Measurements from ENCODE around the gene ASNSD1.
"Not testable (repeated sequence)": the region's sequence is repeated elsewhere in the genome, so short reads cannot be mapped to it uniquely, and the experiment has no call there.

The ASNSD1 gene

DNA sequence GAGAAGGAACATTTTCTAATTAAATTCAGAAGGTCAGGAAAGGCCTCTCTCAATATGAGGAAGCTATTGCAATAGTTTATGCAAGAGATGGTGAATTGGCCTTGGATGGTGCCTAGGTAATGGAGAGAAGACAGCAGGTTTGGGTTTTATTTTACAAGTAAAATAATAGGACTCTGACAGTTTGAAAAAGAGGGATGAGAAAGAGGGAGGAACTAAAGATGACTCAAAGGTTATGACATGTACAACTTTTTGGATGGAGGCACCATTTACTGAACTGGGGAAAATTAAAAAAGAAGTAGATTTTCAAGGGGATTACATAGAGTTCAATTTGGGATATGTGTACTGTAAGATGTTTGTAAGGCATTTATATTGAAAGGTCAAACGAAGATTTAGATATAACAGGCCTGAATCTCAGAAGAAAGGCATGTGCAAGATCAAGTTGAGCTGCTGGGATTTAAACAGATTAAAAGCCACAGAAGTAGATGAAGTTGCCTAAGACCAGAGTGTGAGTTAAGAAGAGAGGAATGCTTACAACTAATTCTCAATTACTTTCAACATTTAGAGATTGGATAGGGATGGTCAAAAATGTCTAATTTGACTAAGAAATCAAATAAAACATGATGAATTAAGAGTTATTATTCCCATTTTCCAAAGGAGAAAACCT, 12.3 kb upstream of the ASNSD1 start:
- no peak for DNase-seq

DNA sequence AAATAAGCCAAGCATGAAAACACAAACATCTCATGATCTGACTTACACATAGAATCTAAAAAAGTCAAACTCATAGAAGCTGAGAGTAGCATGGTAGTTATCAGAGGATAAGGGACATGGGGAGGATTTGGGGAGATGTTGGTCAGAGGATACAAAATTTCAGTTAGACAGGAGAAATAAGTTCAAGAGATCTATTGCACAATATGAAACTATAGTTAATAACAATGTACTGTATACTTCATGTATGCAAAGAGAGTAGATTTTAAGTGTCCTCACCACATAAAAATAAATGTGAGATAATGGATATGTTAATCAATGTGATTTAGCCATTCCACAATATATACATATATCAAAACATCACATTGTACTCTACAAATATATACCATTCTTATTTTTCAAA, 10.0 kb upstream of the ASNSD1 start:
- no peak for DNase-seq

DNA sequence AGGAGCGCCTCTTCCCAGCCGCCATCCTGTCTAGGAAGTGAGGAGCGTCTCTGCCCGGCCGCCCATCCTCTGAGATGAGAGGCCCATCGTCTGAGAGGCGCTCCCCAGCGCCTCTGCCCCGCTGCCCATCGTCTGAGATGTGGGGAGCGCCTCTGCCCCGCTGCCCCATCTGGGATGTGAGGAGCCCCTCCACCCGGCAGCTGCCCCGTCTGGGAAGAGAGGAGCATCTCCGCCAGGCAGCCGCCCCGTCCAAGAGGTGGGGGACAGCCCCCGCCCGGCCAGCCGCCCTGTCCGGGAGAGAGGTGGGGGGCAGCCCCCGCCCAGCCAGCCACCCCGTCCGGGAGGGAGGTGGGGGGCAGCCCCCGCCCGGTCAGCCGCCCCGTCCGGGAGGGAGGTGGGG, 7.8 kb upstream of the ASNSD1 start:
- DNase-seq: not testable (repeated sequence)

DNA sequence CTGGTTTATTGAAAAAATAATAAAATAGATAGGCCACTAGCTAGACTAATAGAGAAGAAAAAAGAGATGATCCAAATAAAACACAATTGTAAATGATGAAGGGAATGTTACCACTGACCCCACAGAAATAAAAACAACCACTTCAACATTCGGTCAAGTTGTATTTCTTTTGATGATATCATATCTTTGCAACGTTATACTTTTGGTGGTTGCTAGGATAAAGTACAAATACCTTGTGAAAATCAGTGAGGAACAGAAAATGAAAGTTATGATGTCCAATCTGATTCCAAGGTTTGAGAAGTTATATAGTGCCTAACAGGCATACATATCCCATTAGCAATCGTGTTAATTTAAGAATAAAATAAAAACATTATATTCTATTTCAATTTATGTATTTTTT, 6.6 kb upstream of the ASNSD1 start:
- no peak for DNase-seq

DNA sequence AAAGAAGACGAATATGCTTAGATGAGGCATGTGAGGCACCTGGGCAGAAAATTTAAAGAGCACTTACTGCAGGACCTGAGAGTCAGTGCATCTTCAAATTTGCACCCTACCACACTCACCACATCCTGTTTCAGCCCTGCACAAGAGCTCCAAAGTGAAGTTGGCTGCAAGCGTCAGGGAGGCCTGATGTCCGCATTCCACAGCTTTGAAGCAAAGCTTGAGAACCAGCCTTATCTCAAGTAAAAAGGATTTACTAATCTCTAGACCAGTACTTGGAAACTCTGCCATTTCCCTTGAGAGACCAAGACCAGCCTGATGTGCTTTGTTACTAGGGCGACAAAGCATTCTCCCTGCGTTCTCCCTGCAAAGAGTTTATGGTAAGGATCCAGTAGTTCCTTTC, 3.4 kb upstream of the ASNSD1 start:
- DNase-seq: no peak

DNA sequence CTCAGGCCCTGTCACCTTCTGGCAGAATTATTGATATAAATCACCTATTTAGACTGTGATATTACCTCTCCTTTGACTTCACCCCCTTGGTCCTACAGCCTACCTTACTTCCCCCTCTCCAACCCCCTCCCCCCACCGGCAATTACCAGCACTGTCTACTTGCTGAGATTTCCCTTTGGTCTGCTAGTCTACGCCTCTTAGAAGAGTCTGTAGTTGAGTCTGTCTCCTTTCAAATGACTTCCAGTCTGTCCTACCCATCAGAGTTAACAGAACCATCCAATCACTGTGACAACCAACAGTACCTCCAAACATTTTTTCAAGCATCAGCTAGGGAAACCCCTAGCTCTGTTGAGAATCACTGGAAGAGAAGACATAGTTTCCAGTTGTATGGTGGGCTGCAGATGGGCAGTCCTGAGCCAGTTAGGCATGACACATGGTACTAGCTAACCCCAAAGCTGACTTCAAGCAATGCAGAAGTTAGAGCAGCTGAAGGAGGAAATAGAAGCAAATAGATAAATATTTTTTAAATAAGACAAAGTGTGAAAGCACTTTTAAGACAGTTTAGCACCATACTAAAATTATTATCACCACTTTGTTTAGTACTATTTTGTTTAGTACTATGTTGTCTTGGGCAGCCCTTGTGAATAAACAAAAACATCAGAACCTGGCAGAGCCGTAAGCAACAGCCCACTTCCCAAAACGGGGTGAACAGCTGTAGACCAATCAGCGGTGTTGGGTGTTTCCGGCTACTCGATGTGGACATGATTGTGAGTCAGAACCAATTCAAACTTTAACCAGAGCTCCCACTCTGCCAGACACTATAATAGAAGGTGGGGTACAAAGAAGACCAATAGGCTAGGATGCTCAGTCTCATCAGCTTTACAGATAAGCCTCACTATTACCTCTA, 2.7 kb upstream of the ASNSD1 start:
- DNase-seq: no peak

DNA sequence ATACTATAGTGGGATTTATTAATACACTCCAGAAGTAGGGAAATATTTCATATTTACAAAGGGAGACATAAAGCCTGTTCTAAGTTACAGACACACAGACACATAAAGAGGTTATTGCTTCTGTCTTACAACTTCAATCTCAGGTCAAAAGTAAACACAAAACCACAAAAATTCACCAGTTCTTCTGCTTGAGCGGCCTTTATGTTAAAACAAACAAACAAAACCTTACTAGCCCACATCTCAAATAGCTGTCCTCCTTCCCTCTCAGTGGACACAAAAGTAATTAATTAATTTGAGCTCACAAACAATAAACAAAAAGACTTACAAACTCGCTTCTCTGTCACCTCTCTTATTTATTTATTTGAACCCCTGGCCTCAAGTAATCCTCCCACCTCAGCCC, 1.5 kb upstream of the ASNSD1 start:
- DNase-seq: no peak

DNA sequence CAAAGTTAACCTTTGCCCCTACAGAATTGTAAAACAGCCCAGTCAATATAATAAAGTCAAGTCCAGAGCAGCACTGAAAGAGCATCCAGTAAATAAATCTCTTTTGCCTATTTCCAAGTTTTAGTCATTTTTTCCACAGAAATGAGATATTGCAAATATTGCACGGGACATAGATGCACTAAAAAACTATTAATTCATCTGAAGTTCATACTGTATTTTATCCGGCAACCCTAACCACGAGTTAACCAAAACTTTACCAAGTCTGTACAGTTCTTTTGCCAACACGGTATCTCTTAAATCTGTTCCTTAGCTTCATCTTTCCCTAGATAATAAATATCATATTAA, 484 bp upstream of the ASNSD1 start:
- DNase-seq: no peak

DNA sequence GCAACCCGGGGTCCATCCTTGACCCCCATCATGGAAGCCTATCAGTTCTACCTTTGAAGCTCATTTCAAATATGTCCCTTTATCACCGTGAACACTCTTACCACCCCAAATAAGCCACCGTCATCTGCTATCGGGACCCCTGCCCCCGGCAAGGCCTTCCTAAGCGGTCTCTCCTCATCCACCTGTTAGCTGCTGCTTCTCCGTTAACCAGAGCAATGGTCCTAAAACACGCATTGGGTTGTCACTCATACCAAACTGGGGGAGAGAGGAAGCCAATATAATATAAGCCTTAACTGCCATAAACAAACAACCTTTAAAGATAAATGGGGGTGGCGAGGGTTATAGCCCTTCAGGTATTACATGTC, 680 bp downstream of the ASNSD1 start:
- no peak for DNase-seq

DNA sequence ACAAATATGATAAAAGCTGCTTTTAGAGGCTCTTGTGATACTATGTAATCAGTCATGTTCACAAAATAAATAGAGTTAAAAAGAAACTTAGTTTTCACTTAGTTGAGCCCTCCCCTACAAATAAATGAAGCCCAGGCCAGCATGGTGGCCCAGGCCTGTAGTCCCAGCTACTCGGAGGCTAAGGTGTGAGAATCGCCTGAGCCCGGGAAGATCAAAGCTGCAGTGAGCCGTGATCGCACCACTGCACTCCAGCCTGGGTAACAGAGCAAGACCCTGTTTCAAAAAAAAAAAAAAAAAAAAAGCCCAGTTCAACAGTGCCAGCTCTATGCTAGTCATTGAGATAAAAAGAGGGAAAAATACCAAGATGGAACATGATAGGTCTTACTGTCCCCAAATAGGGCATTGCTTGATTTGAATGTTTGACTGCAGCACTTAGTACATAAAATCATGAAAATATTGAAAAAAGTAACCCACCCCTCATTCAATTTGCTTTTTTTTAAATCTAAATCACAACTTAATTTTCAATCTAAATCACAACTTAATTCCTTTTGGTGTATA, 1.5 kb downstream of the ASNSD1 start:
- no peak for DNase-seq

DNA sequence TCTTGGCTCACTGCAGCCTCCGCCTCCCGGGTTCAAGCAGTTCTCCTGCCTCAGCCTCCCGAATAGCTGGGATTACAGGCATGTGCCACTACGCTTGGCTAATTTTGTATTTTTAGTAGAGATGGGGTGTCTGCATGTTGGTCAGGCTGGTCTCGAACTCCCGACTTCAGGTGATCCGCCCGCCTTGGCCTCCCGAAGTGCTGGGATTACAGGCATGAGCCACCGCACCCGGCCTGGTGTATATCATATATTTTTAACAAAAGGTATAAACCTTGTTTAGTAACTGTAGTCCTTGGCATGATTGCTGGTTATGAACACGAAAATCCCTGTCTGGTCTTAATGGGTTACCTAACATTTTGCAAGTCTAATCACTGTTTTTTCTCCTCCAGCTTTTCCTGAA, 2.1 kb downstream of the ASNSD1 start:
- DNase-seq: not testable (repeated sequence)

DNA sequence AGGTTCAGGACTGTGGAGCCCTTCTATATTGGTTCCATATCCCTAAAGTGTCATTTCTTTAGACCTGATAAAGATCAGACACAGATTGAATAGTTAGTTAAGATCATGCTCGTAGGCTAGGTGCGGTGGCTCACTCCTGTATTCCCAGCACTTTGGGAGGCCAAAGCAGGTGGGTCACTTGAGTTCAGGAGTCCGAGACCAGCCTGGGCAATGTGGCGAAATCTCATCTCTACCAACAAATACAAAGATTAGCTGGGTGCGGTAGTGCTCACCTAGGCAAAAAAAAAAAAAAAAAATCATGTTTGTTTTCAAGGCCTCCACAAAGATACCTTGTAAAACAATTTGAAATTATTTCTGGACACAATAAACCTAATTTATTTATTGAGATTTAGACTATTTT, 8.7 kb downstream of the ASNSD1 start:
- no peak for DNase-seq

DNA sequence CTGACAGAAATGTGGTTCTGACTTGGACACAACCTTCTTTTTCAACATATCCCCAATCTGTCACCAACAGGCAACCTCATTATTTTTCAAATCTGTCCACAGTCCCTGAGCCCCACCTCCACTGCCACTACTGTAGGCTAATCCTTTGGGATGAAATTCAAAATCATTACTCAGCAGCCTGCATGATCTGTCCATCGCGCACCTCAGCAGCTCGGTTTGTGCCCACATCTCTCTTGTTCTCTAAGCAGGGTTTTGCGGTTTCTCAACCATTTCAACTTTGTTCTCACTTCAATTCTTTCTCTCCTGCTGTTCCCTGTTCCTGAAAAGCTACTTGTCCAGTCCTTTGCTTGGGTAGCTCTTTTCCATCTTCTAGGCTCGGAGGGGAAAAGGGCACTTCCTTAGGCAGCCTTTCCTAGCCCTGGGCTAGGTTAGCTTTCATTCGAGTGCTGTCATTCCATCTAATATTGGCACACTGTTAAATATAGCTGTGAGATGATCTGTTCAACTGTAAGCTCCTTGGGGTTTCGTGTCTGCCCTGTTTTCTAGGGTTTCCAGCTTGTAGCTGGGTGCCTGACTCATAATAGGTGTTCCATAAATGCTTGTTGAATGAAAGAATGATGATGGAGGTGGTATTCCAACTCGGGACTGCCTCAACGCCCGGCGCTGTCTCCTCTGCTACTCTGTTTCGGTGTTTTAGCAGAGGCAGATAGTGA, 12.6 kb downstream of the ASNSD1 start:
- DNase-seq: no peak

DNA sequence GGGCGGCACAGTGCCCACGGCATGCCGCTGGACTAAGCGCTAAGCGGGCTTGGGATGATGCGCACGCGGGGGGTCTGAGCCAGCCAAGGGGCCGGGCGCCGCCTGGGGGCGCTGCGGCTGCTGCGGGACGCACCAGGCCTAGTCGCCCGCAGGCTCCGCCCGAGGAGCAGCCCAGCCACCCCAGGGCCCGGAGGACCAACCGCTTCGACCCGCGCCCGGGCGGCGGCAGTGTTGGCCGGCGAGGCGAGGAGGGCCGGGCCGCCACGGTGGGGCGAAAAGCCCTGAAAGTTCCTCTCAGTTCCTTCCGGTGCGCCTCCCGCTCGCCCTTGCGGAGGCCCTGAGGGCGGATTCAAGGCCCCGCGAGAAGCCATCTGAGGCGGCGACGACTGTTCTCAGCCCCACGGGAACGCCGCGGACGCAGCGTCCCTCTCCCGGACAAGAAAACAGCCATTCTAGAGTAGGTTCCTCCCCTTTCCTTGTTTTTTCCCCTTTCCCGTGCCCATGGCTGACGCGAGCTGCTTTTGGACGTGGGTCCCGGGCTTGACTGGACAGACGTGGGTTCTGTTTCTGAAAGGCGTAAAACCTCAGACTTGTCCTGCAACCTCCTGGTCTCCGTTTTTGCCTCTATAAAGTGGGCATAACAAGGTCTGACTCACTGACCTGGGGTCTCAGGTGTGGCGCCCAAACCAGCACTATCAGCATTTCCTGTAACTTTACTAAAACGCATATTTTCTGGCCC, 13.3 kb downstream of the ASNSD1 start, which contains the start of gene ANKAR:
Gene ANKAR (plus strand): TSS at position 297 of the 739 bp plus-strand sequence. CDS start 1,821 bp downstream, outside the sequence.
- peak; percentile 77 for DNase-seq

DNA sequence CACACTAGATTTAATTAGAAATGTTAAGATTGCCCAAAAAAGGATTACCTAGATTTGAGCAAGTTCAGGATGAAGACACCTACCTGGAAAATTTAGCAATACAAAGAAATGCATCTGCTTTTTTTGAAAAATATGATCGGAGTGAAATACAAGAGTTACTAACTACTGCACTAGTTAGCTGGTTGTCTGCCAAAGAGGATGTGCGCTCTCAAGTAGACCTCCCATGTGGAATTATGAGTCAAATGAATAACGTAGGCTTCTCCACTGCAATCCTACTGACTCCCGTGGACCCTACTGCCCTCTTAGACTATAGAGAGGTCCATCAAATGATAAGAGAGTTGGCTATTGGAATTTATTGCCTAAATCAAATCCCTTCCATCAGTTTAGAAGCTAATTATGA, 15.2 kb downstream of the ASNSD1 start:
- DNase-seq: no peak

DNA sequence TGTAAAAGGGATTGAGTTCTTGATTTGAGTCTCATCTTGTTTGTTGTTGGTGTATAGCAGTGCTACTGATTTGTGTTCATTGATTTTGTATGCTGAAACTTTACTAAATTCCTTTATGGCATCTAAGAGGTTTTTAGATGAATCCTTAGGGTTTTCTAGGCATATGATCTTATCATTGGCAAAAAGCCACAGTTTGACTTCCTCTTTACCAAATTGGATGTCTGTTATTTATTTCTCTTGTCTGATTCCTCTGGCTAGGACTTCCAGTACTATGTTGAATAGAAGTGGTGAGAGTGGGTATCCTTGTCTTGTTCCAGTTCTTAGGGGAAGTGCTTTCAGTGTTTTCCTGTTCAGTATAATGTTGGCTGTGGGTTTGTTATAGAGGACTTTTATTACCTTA, 18.0 kb downstream of the ASNSD1 start:
- DNase-seq: no peak

DNA sequence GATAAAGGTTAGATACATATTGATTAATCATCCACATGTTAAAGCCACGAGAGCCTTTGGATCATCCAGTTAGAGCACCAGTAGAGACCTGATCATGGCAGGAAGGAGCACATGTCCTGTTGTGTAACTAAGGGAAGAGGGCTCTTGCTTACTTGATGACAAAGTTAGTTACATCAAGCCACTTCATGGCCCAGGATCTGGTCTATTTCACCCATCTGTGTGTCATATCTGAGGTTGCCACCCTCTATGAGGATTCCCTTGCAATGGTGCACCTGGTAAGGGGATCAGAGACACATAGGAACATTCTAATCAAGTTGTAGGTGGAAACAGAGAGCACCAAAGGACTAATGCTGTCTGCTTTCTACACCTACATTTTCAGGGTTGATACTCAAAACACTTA, 19.9 kb downstream of the ASNSD1 start:
- no peak for DNase-seq

DNA sequence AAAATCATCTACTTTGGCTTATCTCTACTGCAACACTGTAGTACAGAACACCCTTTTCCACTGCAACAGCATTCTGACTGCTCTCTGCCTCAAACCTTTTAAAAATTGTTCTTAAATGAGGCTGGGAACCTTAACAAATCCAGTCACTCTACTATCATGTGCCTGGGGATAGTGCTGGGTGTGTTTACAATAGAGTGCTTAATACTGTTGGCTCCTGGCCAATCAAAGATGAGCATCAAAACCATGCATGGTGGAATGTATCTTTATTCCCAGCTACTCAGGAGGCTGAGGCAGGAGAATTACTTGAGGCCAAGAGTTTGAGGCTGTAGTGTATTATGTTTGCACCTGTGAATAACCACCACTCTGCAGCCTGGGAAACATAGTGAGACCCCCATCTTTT, 20.6 kb downstream of the ASNSD1 start:
- no peak for DNase-seq

DNA sequence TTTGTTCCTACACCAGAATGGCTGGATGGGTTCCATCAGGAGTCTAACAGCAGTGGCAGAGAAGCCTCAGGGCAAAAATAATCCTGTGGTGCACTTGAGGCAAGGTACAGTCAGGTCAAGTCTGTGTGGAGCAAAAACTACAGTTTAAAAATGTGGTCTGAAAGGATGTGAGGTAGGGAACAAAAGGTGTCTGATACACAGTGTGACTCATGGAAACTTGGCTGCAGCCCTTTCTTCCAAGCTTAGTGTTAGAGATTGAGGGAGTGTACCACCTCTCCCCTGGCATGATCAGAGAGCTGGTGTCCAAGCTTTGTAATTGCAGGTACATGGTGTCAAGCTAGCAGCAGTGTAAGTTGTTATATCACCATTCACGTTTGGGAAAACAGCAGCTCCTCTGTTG, 22.1 kb downstream of the ASNSD1 start:
- DNase-seq: no peak

DNA sequence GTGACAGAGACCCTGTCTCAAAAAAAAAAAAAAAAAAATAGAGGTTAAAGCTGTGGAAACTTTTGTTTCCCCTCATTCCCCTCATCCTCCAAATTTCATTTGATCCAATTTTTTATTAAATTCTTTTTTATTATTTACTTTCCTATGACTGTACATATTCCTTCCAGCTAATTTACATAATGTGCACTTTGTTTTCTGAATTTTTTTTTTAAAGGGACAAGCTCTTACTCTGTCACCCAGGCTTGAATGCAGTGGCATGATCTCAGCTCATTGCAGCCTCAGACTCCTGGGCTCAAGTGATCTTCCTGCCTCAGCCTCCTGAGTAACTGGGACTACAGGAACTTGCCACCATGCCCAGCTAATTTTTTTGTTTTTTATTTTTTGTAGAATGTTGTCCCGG, 23.6 kb downstream of the ASNSD1 start:
- no peak for DNase-seq

DNA sequence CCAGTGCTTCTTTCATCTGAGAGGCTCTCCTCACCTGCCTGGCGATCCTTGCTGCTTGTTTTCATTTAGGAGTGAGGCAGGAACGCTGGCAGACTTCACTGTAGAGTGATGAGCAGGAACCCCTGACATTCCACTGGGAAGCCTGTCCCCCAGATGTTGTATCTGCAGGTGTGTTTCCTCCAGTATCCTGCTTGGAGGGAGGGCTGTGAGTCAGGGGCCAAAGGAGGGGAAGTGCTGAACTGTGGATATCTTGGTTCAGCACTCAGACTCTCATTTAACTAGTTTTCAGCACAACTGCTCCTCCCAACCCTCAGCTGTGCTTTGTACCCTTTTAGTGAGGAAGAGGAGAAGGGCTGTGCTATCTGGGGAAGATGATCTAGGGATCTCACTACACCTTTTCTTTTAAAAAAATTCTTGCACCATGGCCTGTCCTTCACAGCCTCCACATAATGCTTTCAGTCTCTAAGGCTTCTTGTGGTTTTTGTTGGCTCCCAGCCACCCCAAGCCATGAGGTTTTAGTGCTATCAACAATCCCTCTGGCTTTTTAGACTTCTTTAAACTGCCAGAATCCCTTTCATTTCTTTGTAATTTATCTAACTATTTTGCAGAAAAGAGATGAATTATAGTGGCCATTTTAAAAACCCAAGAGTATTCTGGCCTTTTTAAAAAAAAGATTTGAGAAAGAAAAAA, 24.4 kb downstream of the ASNSD1 start:
- DNase-seq: no peak

DNA sequence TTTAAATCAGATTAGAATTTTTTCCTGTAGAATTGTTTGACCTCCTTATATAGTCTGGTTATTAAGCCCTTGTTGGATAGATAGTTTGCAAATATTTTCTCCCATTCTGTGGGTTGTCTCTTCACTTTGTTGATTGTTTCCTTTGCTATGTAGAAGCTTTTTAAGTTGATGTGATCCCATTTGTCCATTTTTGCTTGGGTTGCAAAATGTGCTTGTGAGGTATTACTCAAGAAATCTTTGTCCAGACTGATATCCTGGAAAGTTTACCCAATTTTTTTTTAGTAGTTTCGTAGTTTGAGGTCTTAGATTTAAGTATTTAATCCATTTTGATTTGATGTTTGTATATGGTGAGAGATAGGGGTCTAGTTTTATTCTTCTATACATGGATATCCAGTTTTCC, 26.5 kb downstream of the ASNSD1 start:
- DNase-seq: not testable (repeated sequence)
